ENCODE measurements around the gene MYL4. TPM values are rescaled to one million over a fixed set of nuclear protein-coding genes. Genes with fewer than 3 reads are reported as not detected.

MYL4 gene
- total RNA-seq, 1 donor from 2014 or later, result 809 TPM

DNA sequence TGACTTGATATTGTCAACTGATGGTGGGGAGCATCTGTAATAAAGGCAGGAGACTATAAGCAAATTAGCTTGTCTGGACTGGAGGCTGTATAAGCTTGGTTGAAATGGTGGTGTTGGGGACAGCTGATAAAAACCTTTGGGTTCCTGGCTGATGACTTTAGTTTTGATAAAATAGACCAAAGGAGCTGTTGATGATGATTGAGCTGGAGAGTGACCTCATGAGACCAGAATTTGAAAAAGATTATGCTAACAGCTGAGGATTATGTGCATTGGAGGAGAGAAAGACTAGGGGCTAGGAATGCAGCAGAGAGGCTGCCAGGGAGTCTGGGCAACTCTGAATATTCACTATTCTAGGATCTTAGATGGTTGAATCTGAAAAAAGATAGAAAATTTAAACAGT, 11.3 kb upstream of the MYL4 start:
- TF ChIP-seq, protein P1, sequence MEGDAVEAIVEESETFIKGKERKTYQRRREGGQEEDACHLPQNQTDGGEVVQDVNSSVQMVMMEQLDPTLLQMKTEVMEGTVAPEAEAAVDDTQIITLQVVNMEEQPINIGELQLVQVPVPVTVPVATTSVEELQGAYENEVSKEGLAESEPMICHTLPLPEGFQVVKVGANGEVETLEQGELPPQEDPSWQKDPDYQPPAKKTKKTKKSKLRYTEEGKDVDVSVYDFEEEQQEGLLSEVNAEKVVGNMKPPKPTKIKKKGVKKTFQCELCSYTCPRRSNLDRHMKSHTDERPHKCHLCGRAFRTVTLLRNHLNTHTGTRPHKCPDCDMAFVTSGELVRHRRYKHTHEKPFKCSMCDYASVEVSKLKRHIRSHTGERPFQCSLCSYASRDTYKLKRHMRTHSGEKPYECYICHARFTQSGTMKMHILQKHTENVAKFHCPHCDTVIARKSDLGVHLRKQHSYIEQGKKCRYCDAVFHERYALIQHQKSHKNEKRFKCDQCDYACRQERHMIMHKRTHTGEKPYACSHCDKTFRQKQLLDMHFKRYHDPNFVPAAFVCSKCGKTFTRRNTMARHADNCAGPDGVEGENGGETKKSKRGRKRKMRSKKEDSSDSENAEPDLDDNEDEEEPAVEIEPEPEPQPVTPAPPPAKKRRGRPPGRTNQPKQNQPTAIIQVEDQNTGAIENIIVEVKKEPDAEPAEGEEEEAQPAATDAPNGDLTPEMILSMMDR (IDR thresholded peaks at IDR 0.05; ENCODE audit: borderline replicate concordance), result no peak

DNA sequence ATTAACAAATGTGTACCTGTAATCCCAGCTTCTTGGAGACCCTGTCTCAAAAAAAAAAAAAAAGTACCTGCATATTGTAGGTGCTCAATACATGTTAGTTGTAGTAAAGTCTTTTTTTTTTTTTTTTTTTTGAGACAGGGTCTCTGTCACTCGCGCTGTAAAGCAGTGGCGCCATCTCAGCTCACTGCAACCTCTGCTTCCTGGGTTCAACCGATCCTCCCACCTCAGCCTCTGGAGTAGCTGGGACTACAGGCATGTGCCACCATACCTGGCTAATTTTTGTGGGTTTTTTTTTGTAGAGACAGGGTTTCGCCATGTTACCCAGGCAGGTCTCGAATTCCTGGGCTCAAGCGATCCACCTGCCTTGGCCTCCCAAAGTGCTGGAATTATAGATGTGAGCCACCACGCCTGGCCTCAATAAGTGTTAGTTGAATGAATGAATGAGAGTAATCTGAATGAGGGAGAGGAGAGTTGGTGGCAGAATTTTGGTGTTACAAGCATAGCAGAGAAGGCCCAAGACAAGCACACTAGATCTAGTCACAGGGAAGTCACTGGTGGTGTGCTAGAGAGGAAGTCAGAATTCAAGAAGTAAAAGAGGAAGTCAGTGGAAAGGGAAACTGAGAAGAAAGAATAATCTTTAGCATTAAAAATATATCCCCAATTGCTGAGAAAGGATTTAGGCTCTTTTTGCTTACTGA, 9.4 kb upstream of the MYL4 start:
- TF ChIP-seq, protein P1 (IDR thresholded peaks at IDR 0.05; ENCODE audit: borderline replicate concordance), result no peak
- H3K36me3 ChIP-seq, result no peaks in the 10 kb centered on the region
- no peaks in the 10 kb centered on the region for H3K9me3 ChIP-seq (replicated peaks)
- peak overlapping the region; percentile 2 for H3K27ac ChIP-seq (replicated peaks)
- no peaks in the 10 kb centered on the region for H3K27me3 ChIP-seq (ENCODE audit: low read depth)
- H3K4me3 ChIP-seq, result no peak overlapping the region
- intact Hi-C loops (cut with micrococcal nuclease), result no loop called here
- DNase-seq, result no peak
- peaks cover 13% of the 10 kb centered on the region for H3K4me1 ChIP-seq

More for the DNA sequence above, 11.3 kb upstream of the MYL4 start:
- Histone ChIP-seq H3K27ac (replicated peaks) (no peak overlapping the region), H3K27me3 (ENCODE audit: low read depth) (no peaks in the 10 kb centered on the region), H3K4me3 (no peak overlapping the region), H3K9me3 (replicated peaks) (no peaks in the 10 kb centered on the region), H3K36me3 (no peaks in the 10 kb centered on the region), H3K4me1 (no peaks in the 10 kb centered on the region)
- intact Hi-C loops (cut with micrococcal nuclease), result no loop called here
- DNase-seq, result no peak

DNA sequence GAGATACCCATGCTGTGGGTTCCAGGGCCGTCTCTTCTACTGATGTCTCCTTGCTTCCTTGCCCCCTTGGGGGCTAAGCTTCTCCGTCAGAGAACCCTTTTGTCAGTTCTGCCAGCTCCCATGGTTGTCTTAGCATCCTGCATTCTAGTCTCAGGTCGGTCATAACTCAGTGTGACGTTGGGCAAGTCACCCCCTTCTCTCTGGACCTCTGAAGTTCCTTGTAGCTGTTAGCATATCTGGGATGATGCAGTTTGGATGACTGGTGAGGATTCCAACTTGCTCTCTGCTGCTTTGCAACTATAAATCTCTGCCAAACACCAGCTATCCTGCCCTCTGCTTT, 8.9 kb upstream of the MYL4 start:
- H3K27me3 ChIP-seq (ENCODE audit: low read depth), result no peaks in the 10 kb centered on the region
- TF ChIP-seq, protein P1 (IDR thresholded peaks at IDR 0.05; ENCODE audit: borderline replicate concordance), result no peak
- H3K27ac ChIP-seq (replicated peaks), result peak overlapping the region; percentile 2
- no peak for DNase-seq
- no peak overlapping the region for H3K4me3 ChIP-seq
- H3K36me3 ChIP-seq, result no peaks in the 10 kb centered on the region
- peaks cover 18% of the 10 kb centered on the region for H3K4me1 ChIP-seq
- intact Hi-C loops (cut with micrococcal nuclease), result no loop called here
- H3K9me3 ChIP-seq (replicated peaks), result no peaks in the 10 kb centered on the region

DNA sequence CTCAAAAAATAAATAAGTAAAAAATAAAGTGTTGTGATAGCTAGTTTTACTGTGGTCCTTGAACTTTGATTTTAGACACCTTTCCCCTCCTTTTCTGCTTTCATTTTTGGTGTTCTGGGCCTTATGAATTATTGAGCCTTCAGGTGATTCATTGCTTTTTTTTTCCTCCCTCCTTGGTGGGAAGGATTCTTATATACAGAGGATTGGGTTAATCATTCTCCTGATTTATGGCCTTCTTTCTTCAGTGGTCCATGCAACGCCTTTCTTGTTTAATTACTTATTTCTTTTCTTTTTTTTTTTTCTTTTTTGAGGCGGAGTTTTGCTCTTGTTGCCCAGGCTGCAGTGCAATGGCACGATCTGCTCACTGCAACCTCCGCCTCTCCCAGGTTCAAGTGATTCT, 8.0 kb upstream of the MYL4 start:
- H3K4me3 ChIP-seq, result no peak overlapping the region
- no peak for DNase-seq
- no peak overlapping the region for H3K27ac ChIP-seq (replicated peaks)
- H3K27me3 ChIP-seq (ENCODE audit: low read depth), result no peaks in the 10 kb centered on the region
- TF ChIP-seq, protein P1 (IDR thresholded peaks at IDR 0.05; ENCODE audit: borderline replicate concordance), result no peak
- no peaks in the 10 kb centered on the region for H3K36me3 ChIP-seq
- intact Hi-C loops (cut with micrococcal nuclease), result no loop called here
- peaks cover 27% of the 10 kb centered on the region for H3K4me1 ChIP-seq
- no peaks in the 10 kb centered on the region for H3K9me3 ChIP-seq (replicated peaks)

DNA sequence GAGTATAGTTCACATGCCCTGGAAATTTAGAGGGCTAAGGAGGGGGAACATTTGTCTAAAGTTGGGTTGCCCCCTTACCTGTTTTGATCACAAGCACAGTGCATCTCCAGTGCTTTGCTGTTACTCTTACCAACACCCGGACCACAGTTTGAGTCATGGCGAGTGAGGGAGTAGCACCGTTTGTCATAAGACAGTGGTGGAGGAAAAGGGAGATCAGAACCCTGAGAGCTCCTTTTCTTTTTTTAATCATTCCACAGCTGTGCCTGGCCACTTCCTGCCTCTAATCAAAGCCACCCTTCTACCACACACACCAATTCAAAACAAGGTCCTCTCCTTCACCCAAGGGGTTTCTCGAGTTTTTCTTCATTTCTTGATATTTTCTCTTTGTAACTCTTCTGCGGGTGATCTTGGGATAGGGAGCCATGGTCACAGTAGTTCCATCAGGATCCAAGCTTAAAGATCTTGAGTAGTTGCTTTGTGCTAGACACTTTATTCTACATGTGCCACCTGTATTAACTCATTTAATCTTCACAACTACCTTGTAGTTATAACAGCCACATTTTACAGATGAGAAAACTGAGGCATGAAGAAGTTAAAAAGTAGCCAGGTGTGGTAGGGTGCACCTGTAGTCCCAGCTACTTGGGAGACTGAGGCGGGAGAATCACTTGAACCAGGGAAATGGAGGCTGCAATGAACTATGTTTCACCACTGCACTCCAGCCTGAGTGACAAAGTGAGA, 5.0 kb upstream of the MYL4 start:
- DNase-seq, result no peak
- no peaks in the 10 kb centered on the region for H3K9me3 ChIP-seq (replicated peaks)
- no peaks in the 10 kb centered on the region for H3K36me3 ChIP-seq
- peak overlapping the region; percentile 80 for H3K27ac ChIP-seq (replicated peaks)
- H3K27me3 ChIP-seq (ENCODE audit: low read depth), result no peaks in the 10 kb centered on the region
- peaks cover 34% of the 10 kb centered on the region for H3K4me1 ChIP-seq
- TF ChIP-seq, protein P1 (IDR thresholded peaks at IDR 0.05; ENCODE audit: borderline replicate concordance), result no peak
- intact Hi-C loops (cut with micrococcal nuclease), result no loop called here
- no peak overlapping the region for H3K4me3 ChIP-seq
